Gastrocnemius medialis (tissue), 4 donors: ENCODE measurements around the gene CIB2. TPM values are rescaled to one million over a fixed set of nuclear protein-coding genes. Genes with fewer than 3 reads are reported as not detected.

Experiments used
- ATAC-seq, 2 donors: fragments of 150-250 bp; one replicate each; pipeline ENCODE4 v1.9.1; 2016
- DNase-seq, 2 donors: peaks; one replicate each; pipeline ENCODE4 v3.0.0-alpha.2; 2019
- H3K27ac ChIP-seq, 4 donors: fragments of 200-600 bp; sonication (generic); 1 replicate in 1 of 4; 2 replicates in 3 of 4; pipeline ENCODE4 v1.5.1; 2016 to 2018; ENCODE audit warnings: mild to moderate bottlenecking in 2 of 4, moderate library complexity in 1 of 4
- H3K27me3 ChIP-seq, 3 donors: fragments of 200-600 bp; sonication (generic) in 2 of 3; 1 replicate in 1 of 3; 2 replicates in 2 of 3; pipeline versions ENCODE4 v1.5.1 to v1.6.0; 2016 to 2019; ENCODE audit warnings: mild to moderate bottlenecking in 1 of 3, moderate library complexity in 1 of 3
- H3K36me3 ChIP-seq, 2 donors: fragments of 200-600 bp; sonication (generic) in 1 of 2; one replicate each; pipeline ENCODE4 v1.5.1; 2017 to 2018
- H3K4me1 ChIP-seq, 2 donors: fragments of 200-600 bp; sonication (generic) in 1 of 2; one replicate each; pipeline ENCODE4 v1.5.1; 2016 to 2017; ENCODE audit warnings: mild to moderate bottlenecking in 2 of 2
- H3K4me3 ChIP-seq, 4 donors: fragments of 200-600 bp; sonication (generic) in 3 of 4; 1 replicate in 1 of 4; 2 replicates in 3 of 4; pipeline ENCODE4 v1.5.1; 2016 to 2019; ENCODE audit warnings: mild to moderate bottlenecking in 2 of 4
- H3K9me3 ChIP-seq, 3 donors: fragments of 200-600 bp; sonication (generic) in 2 of 3; 1 replicate in 1 of 3; 2 replicates in 2 of 3; pipeline ENCODE4 v1.5.1; 2016 to 2019
- CTCF ChIP-seq, 5 experiments: fragments of 450-650 bp in 3 of 5; fragments of 200-600 bp in 2 of 5; sonication (generic) in 2 of 5; IDR thresholded peaks in 4 of 5; conservative IDR thresholded peaks in 1 of 5; 1 replicate in 4 of 5; 2 replicates in 1 of 5; pipeline ENCODE4 v1.5.1; 2016 to 2019; ENCODE audit warnings: antibody characterized with exemption in 5 of 5, mild to moderate bottlenecking in 3 of 5, moderate library complexity in 3 of 5
- POLR2A ChIP-seq, 2 donors: fragments of 450-650 bp; IDR thresholded peaks; one replicate each; pipeline ENCODE4 v1.6.1; 2017; ENCODE audit warnings: antibody characterized with exemption in 2 of 2, mild to moderate bottlenecking in 2 of 2, moderate library complexity in 2 of 2
- in situ Hi-C, 4 donors: fragments of 200-750 bp; cut with MboI; loops; one replicate each; pipeline versions ENCODE4 v1.15.0 to v1.8.0; 2017; ENCODE audit warnings: low sequenced_read_pairs in 4 of 4
- intact Hi-C: fragments of 100-400 bp; cut with DNase I; formaldehyde crosslinking; loops from one replicate; pipeline ENCODE4 v1.15.1; 2023; ENCODE audit warnings: low total_unique reads
- total RNA-seq, 4 donors: library from RNA; depleted of rRNA; stranded (reverse); fragments of >200 nt; gene quantifications; one replicate each; pipeline versions ENCODE4 v1.1.0 to v1.2.3, GENCODE V29; 2016

CIB2 gene
- total RNA-seq, 4 donors from 2014 or later: 5.6 to 14.4 (median 6.7) TPM

GRCh38 chr15:78107471-78107870 lies 23.8 kb downstream of the CIB2 start:
- no peak overlapping the region for H3K27ac ChIP-seq
- H3K9me3 ChIP-seq: no peaks in the 10 kb centered on the region
- intact Hi-C loops (no loop called here), in situ Hi-C loops (loop anchor here (5.0 to 25.0 kb wide), 5 partner anchors 105 to 330 kb away; partner anchors contain the start of gene IREB2 (in 1 of the 4))
- no peak for ATAC-seq
- H3K4me3 ChIP-seq: no peak overlapping the region
- no peaks in the 10 kb centered on the region for H3K36me3 ChIP-seq
- no peak for TF ChIP-seq CTCF (IDR thresholded peaks at IDR 0.05 in 4 of 5, conservative IDR thresholded peaks at IDR 0.05 in 1 of 5)
- no peak for TF ChIP-seq POLR2A (IDR thresholded peaks at IDR 0.05)
- DNase-seq: no peak
- H3K27me3 ChIP-seq: no peaks in the 10 kb centered on the region
- H3K4me1 ChIP-seq: no peaks in the 10 kb centered on the region

- DNase-seq: no peak
- in situ Hi-C loops: loop anchor here (5.0 to 25.0 kb wide), 5 partner anchors 103 to 332 kb away; partner anchors contain the start of gene IREB2 (in 1 of the 4)
Measured at GRCh38 chr15:78105476-78106241, 25.6 kb downstream of the CIB2 start.

GRCh38 chr15:78104566-78105475 lies 26.4 kb downstream of the CIB2 start:
- no peaks in the 10 kb centered on the region for H3K9me3 ChIP-seq
- intact Hi-C loops: no loop called here
- no peak overlapping the region for H3K4me3 ChIP-seq
- DNase-seq (no peak), ATAC-seq (no peak)
- H3K27me3 ChIP-seq: no peaks in the 10 kb centered on the region
- H3K4me1 ChIP-seq: no peaks in the 10 kb centered on the region
- TF ChIP-seq POLR2A (IDR thresholded peaks at IDR 0.05): no peak
- no peak for TF ChIP-seq CTCF (IDR thresholded peaks at IDR 0.05 in 4 of 5, conservative IDR thresholded peaks at IDR 0.05 in 1 of 5)
- H3K27ac ChIP-seq: no peak overlapping the region
- in situ Hi-C loops: loop anchor here (5.0 to 25.0 kb wide), 5 partner anchors 103 to 332 kb away; partner anchors contain the start of gene IREB2 (in 1 of the 4)
- no peaks in the 10 kb centered on the region for H3K36me3 ChIP-seq

More at GRCh38 chr15:78105476-78106241, 25.6 kb downstream of the CIB2 start:
- Histone ChIP-seq H3K36me3 (no peaks in the 10 kb centered on the region), H3K9me3 (no peaks in the 10 kb centered on the region), H3K27ac (no peak overlapping the region), H3K4me3 (no peak overlapping the region), H3K27me3 (no peaks in the 10 kb centered on the region), H3K4me1 (no peaks in the 10 kb centered on the region)
- intact Hi-C loops: no loop called here
- TF ChIP-seq POLR2A (IDR thresholded peaks at IDR 0.05) (no peak), CTCF (IDR thresholded peaks at IDR 0.05 in 4 of 5, conservative IDR thresholded peaks at IDR 0.05 in 1 of 5) (no peak)
- ATAC-seq: no peak

- ATAC-seq: no peak
- Histone ChIP-seq H3K27ac (no peak overlapping the region), H3K9me3 (no peaks in the 10 kb centered on the region), H3K4me3 (no peak overlapping the region), H3K4me1 (no peaks in the 10 kb centered on the region), H3K36me3 (no peaks in the 10 kb centered on the region), H3K27me3 (no peaks in the 10 kb centered on the region)
- no peak for TF ChIP-seq POLR2A (IDR thresholded peaks at IDR 0.05)
- no peak for TF ChIP-seq CTCF (IDR thresholded peaks at IDR 0.05 in 4 of 5, conservative IDR thresholded peaks at IDR 0.05 in 1 of 5)
- intact Hi-C loops: no loop called here
- in situ Hi-C loops: loop anchor here in 2 of 4 donors (10.0 to 25.0 kb wide), 2 partner anchors 109 to 333 kb away; partner anchors contain the start of gene IREB2 (in 1 of the 2)
- no peak for DNase-seq
Measured at GRCh38 chr15:78104119-78104479, 27.1 kb downstream of the CIB2 start.
